Measurements from ENCODE around the gene TBC1D5. TPM values are rescaled to one million over a fixed set of nuclear protein-coding genes. Genes with fewer than 3 reads are reported as not detected.

Gene TBC1D5
- total RNA-seq, 2 donors from 2014 or later: 68.8 to 77.7 TPM

GRCh38 chr3:17401912-17402311 lies 340.5 kb downstream of the TBC1D5 start:
- no peaks in the 10 kb centered on the region for H3K27me3 Mint-ChIP-seq (ENCODE audit: insufficient read depth)
- Histone ChIP-seq H3K27ac (ENCODE audit: low read depth, low read length) (no peak overlapping the region), H3K9ac (ENCODE audit: extremely low read depth, low read length, poor library complexity, severe bottlenecking) (no peak overlapping the region), H3K27me3 (ENCODE audit: control insufficient read depth, insufficient read depth, low read length, poor library complexity, severe bottlenecking) (no peaks in the 10 kb centered on the region), H3K4me1 (ENCODE audit: control insufficient read depth, insufficient read depth, low read length) (peaks cover 8% of the 10 kb centered on the region), H3K36me3 (ENCODE audit: control insufficient read depth, insufficient read depth, low read length) (peaks cover 6% of the 10 kb centered on the region), H3K4me3 (ENCODE audit: low read length) (no peak overlapping the region), H3K9me3 (ENCODE audit: control insufficient read depth, low read length) (no peaks in the 10 kb centered on the region)
- DNase-seq: no peak
- no peak for TF ChIP-seq CTCF (conservative IDR thresholded peaks at IDR 0.05)
- peaks cover 12% of the 10 kb centered on the region for H3K36me3 Mint-ChIP-seq (ENCODE audit: low read depth)
- no peak overlapping the region for H3K27ac Mint-ChIP-seq
- no peak overlapping the region for H3K4me3 Mint-ChIP-seq
- H3K9me3 Mint-ChIP-seq: no peaks in the 10 kb centered on the region
- peaks cover 17% of the 10 kb centered on the region for H3K4me1 Mint-ChIP-seq
- WGBS, 2 experiments (ENCODE audit: insufficient coverage in 1 of 2, insufficient read length in 1 of 2): 37% methylated on average over 1 of the region's 1 CpG; no CpG with 5 or more reads in 1 of the 2 experiments

- H3K9me3 ChIP-seq (ENCODE audit: control insufficient read depth, low read length): no peaks in the 10 kb centered on the region
- Mint-ChIP-seq H3K9me3 (no peaks in the 10 kb centered on the region), H3K4me1 (peaks cover 7% of the 10 kb centered on the region), H3K27me3 (ENCODE audit: insufficient read depth) (no peaks in the 10 kb centered on the region), H3K27ac (no peak overlapping the region), H3K4me3 (no peak overlapping the region), H3K36me3 (ENCODE audit: low read depth) (peaks cover 13% of the 10 kb centered on the region)
- 89 to 90% methylated on average over 1 of the region's 1 CpG for WGBS, 2 experiments (ENCODE audit: insufficient coverage in 1 of 2, insufficient read length in 1 of 2)
- no peaks in the 10 kb centered on the region for H3K4me1 ChIP-seq (ENCODE audit: control insufficient read depth, insufficient read depth, low read length)
- no peak overlapping the region for H3K9ac ChIP-seq (ENCODE audit: extremely low read depth, low read length, poor library complexity, severe bottlenecking)
- no peak for TF ChIP-seq CTCF (conservative IDR thresholded peaks at IDR 0.05)
- no peak overlapping the region for H3K27ac ChIP-seq (ENCODE audit: low read depth, low read length)
- DNase-seq: no peak
- H3K36me3 ChIP-seq (ENCODE audit: control insufficient read depth, insufficient read depth, low read length): peaks cover 6% of the 10 kb centered on the region
- no peaks in the 10 kb centered on the region for H3K27me3 ChIP-seq (ENCODE audit: control insufficient read depth, insufficient read depth, low read length, poor library complexity, severe bottlenecking)
- H3K4me3 ChIP-seq (ENCODE audit: low read length): no peak overlapping the region
Observed at GRCh38 chr3:17399586-17399985, 342.8 kb downstream of the TBC1D5 start.

- Histone ChIP-seq H3K27me3 (ENCODE audit: control insufficient read depth, insufficient read depth, low read length, poor library complexity, severe bottlenecking) (no peaks in the 10 kb centered on the region), H3K4me3 (ENCODE audit: low read length) (no peak overlapping the region), H3K4me1 (ENCODE audit: control insufficient read depth, insufficient read depth, low read length) (no peaks in the 10 kb centered on the region), H3K9me3 (ENCODE audit: control insufficient read depth, low read length) (peaks cover 2% of the 10 kb centered on the region), H3K9ac (ENCODE audit: extremely low read depth, low read length, poor library complexity, severe bottlenecking) (no peak overlapping the region), H3K27ac (ENCODE audit: low read depth, low read length) (no peak overlapping the region), H3K36me3 (ENCODE audit: control insufficient read depth, insufficient read depth, low read length) (peaks cover under 1% of the 10 kb centered on the region)
- no peak for DNase-seq
- H3K27me3 Mint-ChIP-seq (ENCODE audit: insufficient read depth): no peaks in the 10 kb centered on the region
- peaks cover 9% of the 10 kb centered on the region for H3K36me3 Mint-ChIP-seq (ENCODE audit: low read depth)
- H3K4me1 Mint-ChIP-seq: peaks cover 7% of the 10 kb centered on the region
- H3K27ac Mint-ChIP-seq: no peak overlapping the region
- H3K9me3 Mint-ChIP-seq: no peaks in the 10 kb centered on the region
- H3K4me3 Mint-ChIP-seq: no peak overlapping the region
- WGBS, 2 experiments (ENCODE audit: insufficient coverage in 1 of 2, insufficient read length in 1 of 2): 78 to 84% methylated on average over 1 to 2 of the region's 2 CpGs
- TF ChIP-seq CTCF (conservative IDR thresholded peaks at IDR 0.05): no peak
Observed at GRCh38 chr3:17398959-17399551, 343.4 kb downstream of the TBC1D5 start.
